ENCODE results near the gene CAMTA2. TPM values are rescaled to one million over a fixed set of nuclear protein-coding genes. Genes with fewer than 3 reads are reported as not detected.

Gene CAMTA2
- total and polyA plus RNA-seq, 9 of the 15 experiments (the other 6 are each of a cell fraction or from before 2014, with no cell fraction given): 0.24 to 25.1 (median 6.3) TPM

GRCh38 chr17:4921320-4921719 lies 66.2 kb downstream of the CAMTA2 start:
- TF ChIP-seq NR4A1 (CRISPR knock-in tag; IDR thresholded peaks at IDR 0.05): no peak
- TF ChIP-seq NR4A1 (tag; IDR thresholded peaks at IDR 0.05): no peak
- TF ChIP-seq ZNF121 (CRISPR knock-in tag; conservative IDR thresholded peaks at IDR 0.05): peak; percentile 55
- FAIRE-seq: no peak
- H2AFZ ChIP-seq (ENCODE audit: low read depth, low read length): no peak overlapping the region
- H3K9me3 ChIP-seq (replicated peaks; ENCODE audit: control insufficient read depth, insufficient read depth, low read depth, low read length): no peaks in the 10 kb centered on the region
- intact Hi-C loops (cut with micrococcal nuclease) (no loop called here), in situ Hi-C loops (cut with MboI) (no loop called here)
- no TSS peak for BruUV-seq (replicated peaks)
- no peaks in the 10 kb centered on the region for H3K27me3 ChIP-seq (ENCODE audit: control insufficient read depth in 2 of 2, insufficient read depth in 2 of 2, low read length in 2 of 2)
- no peaks in the 10 kb centered on the region for H4K20me1 ChIP-seq (replicated peaks; ENCODE audit: control insufficient read depth, insufficient read depth, low read length)
- WGBS (ENCODE audit: insufficient coverage, low coverage, missing lambda C conversion rate): 40% methylated on average over 2 of the region's 4 CpGs
- H3K9me1 ChIP-seq (ENCODE audit: control insufficient read depth, insufficient read depth, low read length): no peaks in the 10 kb centered on the region
- no peak overlapping the region for H3K27ac ChIP-seq (ENCODE audit: extremely low read depth, low read depth, low read length)
- H3K4me3 ChIP-seq: no peak overlapping the region
- no peak overlapping the region for H3K4me2 ChIP-seq (ENCODE audit: insufficient read depth, low read length)
- no peak overlapping the region for H3K9ac ChIP-seq (ENCODE audit: insufficient read depth in 1 of 2, low read depth in 2 of 2, low read length in 2 of 2)
- no peak for DNase-seq (ENCODE audit: extremely low read depth in 1 of 4, low spot score in 3 of 4)
- ChIA-PET POLR2A (no interaction called here), CTCF (ENCODE audit: low intra/inter-chr PET ratio) (no interaction called here)
- H3K79me2 ChIP-seq (ENCODE audit: control insufficient read depth, insufficient read depth, low read length): no peaks in the 10 kb centered on the region
- H3K4me1 ChIP-seq (replicated peaks in 1 of 2; ENCODE audit: control insufficient read depth in 2 of 2, insufficient read depth in 2 of 2, low read length in 2 of 2): no peaks in the 10 kb centered on the region; a peak in 1 of 5 replicates
- H3K36me3 ChIP-seq (ENCODE audit: control insufficient read depth, insufficient read depth, low read length): no peaks in the 10 kb centered on the region
- ATAC-seq: no peak

- H4K20me1 ChIP-seq (replicated peaks; ENCODE audit: control insufficient read depth, insufficient read depth, low read length): no peaks in the 10 kb centered on the region
Observed at GRCh38 chr17:4920351-4921048, 67.0 kb downstream of the CAMTA2 start.

More at GRCh38 chr17:4920351-4921048, 67.0 kb downstream of the CAMTA2 start:
- no peaks in the 10 kb centered on the region; a peak in 1 of 5 replicates for H3K4me1 ChIP-seq (replicated peaks in 1 of 2; ENCODE audit: control insufficient read depth in 2 of 2, insufficient read depth in 2 of 2, low read length in 2 of 2)
- H2AFZ ChIP-seq (ENCODE audit: low read depth, low read length): no peak overlapping the region
- no peaks in the 10 kb centered on the region for H3K9me3 ChIP-seq (replicated peaks; ENCODE audit: control insufficient read depth, insufficient read depth, low read depth, low read length)
- in situ Hi-C loops (cut with MboI) (no loop called here), intact Hi-C loops (cut with micrococcal nuclease) (no loop called here)
- H3K4me3 ChIP-seq: no peak overlapping the region
- H3K27ac ChIP-seq (ENCODE audit: extremely low read depth, low read depth, low read length): no peak overlapping the region
- TF ChIP-seq ZNF134 (CRISPR knock-in tag; conservative IDR thresholded peaks at IDR 0.05) (0 out of 2 replicates have a peak, but pooled peaks have one; percentile 34), CEBPB (tag; IDR thresholded peaks at IDR 0.05) (0 out of 2 replicates have a peak, but pooled peaks have one; percentile 23)
- TF ChIP-seq, protein P1, sequence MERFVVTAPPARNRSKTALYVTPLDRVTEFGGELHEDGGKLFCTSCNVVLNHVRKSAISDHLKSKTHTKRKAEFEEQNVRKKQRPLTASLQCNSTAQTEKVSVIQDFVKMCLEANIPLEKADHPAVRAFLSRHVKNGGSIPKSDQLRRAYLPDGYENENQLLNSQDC (CRISPR knock-in tag; IDR thresholded peaks at IDR 0.05): no peak
- no peaks in the 10 kb centered on the region for H3K9me1 ChIP-seq (ENCODE audit: control insufficient read depth, insufficient read depth, low read length)
- BruUV-seq (replicated peaks): no TSS peak
- H3K4me2 ChIP-seq (ENCODE audit: insufficient read depth, low read length): no peak overlapping the region
- no peak overlapping the region; a peak in 1 of 4 replicates for H3K9ac ChIP-seq (ENCODE audit: insufficient read depth in 1 of 2, low read depth in 2 of 2, low read length in 2 of 2)
- FAIRE-seq: no peak
- no peaks in the 10 kb centered on the region for H3K36me3 ChIP-seq (ENCODE audit: control insufficient read depth, insufficient read depth, low read length)
- CTCF ChIA-PET (ENCODE audit: low intra/inter-chr PET ratio): no interaction called here
- no peaks in the 10 kb centered on the region for H3K27me3 ChIP-seq (ENCODE audit: control insufficient read depth in 2 of 2, insufficient read depth in 2 of 2, low read length in 2 of 2)
- ATAC-seq: no peak
- H3K79me2 ChIP-seq (ENCODE audit: control insufficient read depth, insufficient read depth, low read length): no peaks in the 10 kb centered on the region
- no peak for DNase-seq (ENCODE audit: extremely low read depth in 1 of 4, low spot score in 3 of 4)
- 60% methylated on average over 10 of the region's 10 CpGs for WGBS (ENCODE audit: insufficient coverage, low coverage, missing lambda C conversion rate)
- POLR2A ChIA-PET: interaction anchor here (0.6 to 1.5 kb wide), 2 partner anchors 8 to 14 kb away, joined by 4 to 6 read pairs; no protein-coding TSS in a partner anchor
